ENCODE results near the gene SHANK1.

SHANK1 gene

GRCh38 chr19:50661023-50661422 is 58.6 kb downstream of the SHANK1 start:
- no peak overlapping the region for H3K14ac ChIP-seq (ENCODE audit: low read length)
- H3K36me3 ChIP-seq (replicated peaks in 1 of 2; ENCODE audit: control insufficient read depth in 2 of 2, insufficient read depth in 2 of 2, low read length in 2 of 2): no peaks in the 10 kb centered on the region
- no peak overlapping the region for H2BK12ac ChIP-seq (ENCODE audit: low read length)
- no peak overlapping the region for H3K9ac ChIP-seq (ENCODE audit: low read depth, low read length, poor library complexity)
- peaks cover 0 to 2% of the 10 kb centered on the region in 2 donors for H3K9me3 ChIP-seq (replicated peaks in 1 of 2; ENCODE audit: control insufficient read depth in 2 of 2, insufficient read depth in 1 of 2, low read depth in 1 of 2, low read length in 2 of 2)
- peak overlapping the region; percentile 41 for H3K18ac ChIP-seq (ENCODE audit: low read length)
- no peaks in the 10 kb centered on the region for H3K79me1 ChIP-seq (ENCODE audit: low read depth, low read length)
- H3K4ac ChIP-seq (ENCODE audit: low read length): no peak overlapping the region
- H4K91ac ChIP-seq (ENCODE audit: low read depth, low read length, poor library complexity): no peak overlapping the region
- H4K8ac ChIP-seq (ENCODE audit: low read depth, low read length): no peak overlapping the region
- no peak overlapping the region for H3K4me3 ChIP-seq (ENCODE audit: low read length in 2 of 2)
- no peak overlapping the region for H3K4me2 ChIP-seq (ENCODE audit: insufficient read depth, low read length, poor library complexity, severe bottlenecking)
- no peak overlapping the region for H2BK120ac ChIP-seq (ENCODE audit: low read depth, low read length)
- peaks cover 21 to 24% of the 10 kb centered on the region in 2 donors for H3K4me1 ChIP-seq (ENCODE audit: control insufficient read depth in 2 of 2, insufficient read depth in 1 of 2, low read depth in 1 of 2, low read length in 2 of 2)
- no peak overlapping the region for H2BK15ac ChIP-seq (ENCODE audit: low read length)
- H3K27me3 ChIP-seq (ENCODE audit: control insufficient read depth in 3 of 3, insufficient read depth in 3 of 3, low read depth in 1 of 3, low read length in 3 of 3): peaks cover 0 to 2% (median 0%) of the 10 kb centered on the region in 3 experiments
- H2BK5ac ChIP-seq (ENCODE audit: low read length): no peak overlapping the region
- WGBS, 2 donors (ENCODE audit: extremely low coverage in 2 of 2, insufficient read length in 2 of 2, insufficient replicate concordance in 1 of 2): no CpG with 5 or more reads among the region's 10 CpGs
- DNase-seq (ENCODE audit: low spot score): no peak
- peak overlapping the region; percentile 4 for H2AK5ac ChIP-seq (ENCODE audit: low read depth, low read length)
- H3K27ac ChIP-seq (replicated peaks; ENCODE audit: low read length): no peak overlapping the region
- no peak overlapping the region for H3K23ac ChIP-seq (ENCODE audit: low read depth, low read length, poor library complexity)
- no peak overlapping the region for H2AFZ ChIP-seq (ENCODE audit: low read length)

- Histone ChIP-seq H3K18ac (ENCODE audit: low read length) (peak overlapping the region; percentile 20), H3K4me3 (ENCODE audit: low read length in 2 of 2) (peak overlapping the region in 1 of 2 donors; percentile 56), H3K4me1 (ENCODE audit: control insufficient read depth in 2 of 2, insufficient read depth in 1 of 2, low read depth in 1 of 2, low read length in 2 of 2) (peaks cover 19 to 24% of the 10 kb centered on the region in 2 donors), H3K27me3 (ENCODE audit: control insufficient read depth in 3 of 3, insufficient read depth in 3 of 3, low read depth in 1 of 3, low read length in 3 of 3) (no peaks in the 10 kb centered on the region), H3K79me1 (ENCODE audit: low read depth, low read length) (no peaks in the 10 kb centered on the region), H3K4ac (ENCODE audit: low read length) (no peak overlapping the region), H2AK5ac (ENCODE audit: low read depth, low read length) (no peak overlapping the region), H2BK12ac (ENCODE audit: low read length) (no peak overlapping the region), H3K14ac (ENCODE audit: low read length) (no peak overlapping the region), H3K9me3 (replicated peaks in 1 of 2; ENCODE audit: control insufficient read depth in 2 of 2, insufficient read depth in 1 of 2, low read depth in 1 of 2, low read length in 2 of 2) (peaks cover 0 to 2% of the 10 kb centered on the region in 2 donors), H2BK5ac (ENCODE audit: low read length) (no peak overlapping the region), H2AFZ (ENCODE audit: low read length) (no peak overlapping the region), H3K9ac (ENCODE audit: low read depth, low read length, poor library complexity) (no peak overlapping the region), H2BK120ac (ENCODE audit: low read depth, low read length) (no peak overlapping the region), H3K27ac (replicated peaks; ENCODE audit: low read length) (peak overlapping the region; percentile 6), H3K23ac (ENCODE audit: low read depth, low read length, poor library complexity) (no peak overlapping the region), H3K4me2 (ENCODE audit: insufficient read depth, low read length, poor library complexity, severe bottlenecking) (peak overlapping the region; percentile 51), H4K91ac (ENCODE audit: low read depth, low read length, poor library complexity) (no peak overlapping the region), H3K36me3 (replicated peaks in 1 of 2; ENCODE audit: control insufficient read depth in 2 of 2, insufficient read depth in 2 of 2, low read length in 2 of 2) (no peaks in the 10 kb centered on the region), H4K8ac (ENCODE audit: low read depth, low read length) (no peak overlapping the region), H2BK15ac (ENCODE audit: low read length) (no peak overlapping the region)
- WGBS, 2 donors (ENCODE audit: extremely low coverage in 2 of 2, insufficient read length in 2 of 2, insufficient replicate concordance in 1 of 2): no CpG with 5 or more reads among the region's 6 CpGs
- no peak for DNase-seq (ENCODE audit: low spot score)
Observed at GRCh38 chr19:50660088-50660366, 59.6 kb downstream of the SHANK1 start.

GRCh38 chr19:50659318-50660087 is 60.1 kb downstream of the SHANK1 start:
- Histone ChIP-seq H4K8ac (ENCODE audit: low read depth, low read length) (no peak overlapping the region), H3K9me3 (replicated peaks in 1 of 2; ENCODE audit: control insufficient read depth in 2 of 2, insufficient read depth in 1 of 2, low read depth in 1 of 2, low read length in 2 of 2) (peaks cover 0 to 4% of the 10 kb centered on the region in 2 donors), H3K79me1 (ENCODE audit: low read depth, low read length) (no peaks in the 10 kb centered on the region), H3K4me3 (ENCODE audit: low read length in 2 of 2) (peak overlapping the region; percentile 56 to 82), H3K23ac (ENCODE audit: low read depth, low read length, poor library complexity) (no peak overlapping the region), H3K27ac (replicated peaks; ENCODE audit: low read length) (peak overlapping the region; percentile 90), H3K36me3 (replicated peaks in 1 of 2; ENCODE audit: control insufficient read depth in 2 of 2, insufficient read depth in 2 of 2, low read length in 2 of 2) (no peaks in the 10 kb centered on the region), H4K91ac (ENCODE audit: low read depth, low read length, poor library complexity) (no peak overlapping the region), H2BK120ac (ENCODE audit: low read depth, low read length) (no peak overlapping the region), H2AK5ac (ENCODE audit: low read depth, low read length) (no peak overlapping the region), H2AFZ (ENCODE audit: low read length) (peak overlapping the region; percentile 43), H3K14ac (ENCODE audit: low read length) (no peak overlapping the region), H3K4me2 (ENCODE audit: insufficient read depth, low read length, poor library complexity, severe bottlenecking) (peak overlapping the region; percentile 51), H3K4ac (ENCODE audit: low read length) (no peak overlapping the region), H3K18ac (ENCODE audit: low read length) (peak overlapping the region; percentile 22), H3K9ac (ENCODE audit: low read depth, low read length, poor library complexity) (no peak overlapping the region), H2BK5ac (ENCODE audit: low read length) (no peak overlapping the region), H2BK15ac (ENCODE audit: low read length) (no peak overlapping the region), H3K27me3 (ENCODE audit: control insufficient read depth in 3 of 3, insufficient read depth in 3 of 3, low read depth in 1 of 3, low read length in 3 of 3) (no peaks in the 10 kb centered on the region), H3K4me1 (ENCODE audit: control insufficient read depth in 2 of 2, insufficient read depth in 1 of 2, low read depth in 1 of 2, low read length in 2 of 2) (peaks cover 19 to 24% of the 10 kb centered on the region in 2 donors), H2BK12ac (ENCODE audit: low read length) (no peak overlapping the region)
- no CpG with 5 or more reads among the region's 37 CpGs for WGBS, 2 donors (ENCODE audit: extremely low coverage in 2 of 2, insufficient read length in 2 of 2, insufficient replicate concordance in 1 of 2)
- no peak for DNase-seq (ENCODE audit: low spot score)

- Histone ChIP-seq H3K27ac (replicated peaks; ENCODE audit: low read length) (peak overlapping the region; percentile 97), H3K9me3 (replicated peaks in 1 of 2; ENCODE audit: control insufficient read depth in 2 of 2, insufficient read depth in 1 of 2, low read depth in 1 of 2, low read length in 2 of 2) (peaks cover 0 to 4% of the 10 kb centered on the region in 2 donors), H3K18ac (ENCODE audit: low read length) (peak overlapping the region; percentile 99), H2AFZ (ENCODE audit: low read length) (peak overlapping the region; percentile 61), H3K27me3 (ENCODE audit: control insufficient read depth in 3 of 3, insufficient read depth in 3 of 3, low read depth in 1 of 3, low read length in 3 of 3) (no peaks in the 10 kb centered on the region), H3K4me1 (ENCODE audit: control insufficient read depth in 2 of 2, insufficient read depth in 1 of 2, low read depth in 1 of 2, low read length in 2 of 2) (peaks cover 21 to 27% of the 10 kb centered on the region in 2 donors), H3K4ac (ENCODE audit: low read length) (peak overlapping the region; percentile 99), H2BK15ac (ENCODE audit: low read length) (peak overlapping the region; percentile 96), H2BK5ac (ENCODE audit: low read length) (peak overlapping the region; percentile 100), H3K14ac (ENCODE audit: low read length) (peak overlapping the region; percentile 94), H2BK120ac (ENCODE audit: low read depth, low read length) (peak overlapping the region; percentile 98), H3K23ac (ENCODE audit: low read depth, low read length, poor library complexity) (peak overlapping the region; percentile 94), H3K4me3 (ENCODE audit: low read length in 2 of 2) (peak overlapping the region; percentile 56 to 94), H3K79me1 (ENCODE audit: low read depth, low read length) (no peaks in the 10 kb centered on the region), H3K36me3 (replicated peaks in 1 of 2; ENCODE audit: control insufficient read depth in 2 of 2, insufficient read depth in 2 of 2, low read length in 2 of 2) (no peaks in the 10 kb centered on the region), H2AK5ac (ENCODE audit: low read depth, low read length) (peak overlapping the region; percentile 100), H3K4me2 (ENCODE audit: insufficient read depth, low read length, poor library complexity, severe bottlenecking) (peak overlapping the region; percentile 99), H2BK12ac (ENCODE audit: low read length) (peak overlapping the region; percentile 82), H4K8ac (ENCODE audit: low read depth, low read length) (no peak overlapping the region), H3K9ac (ENCODE audit: low read depth, low read length, poor library complexity) (peak overlapping the region; percentile 98), H4K91ac (ENCODE audit: low read depth, low read length, poor library complexity) (no peak overlapping the region)
- WGBS, 2 donors (ENCODE audit: extremely low coverage in 2 of 2, insufficient read length in 2 of 2, insufficient replicate concordance in 1 of 2): no CpG with 5 or more reads among the region's 67 CpGs
- peak; percentile 93 for DNase-seq (ENCODE audit: low spot score)
Observed at GRCh38 chr19:50658441-50659317, 60.9 kb downstream of the SHANK1 start.

Measured in neuronal stem cell (in vitro differentiated cells).